Keratinocyte (primary cell): Measurements from ENCODE around the gene HAT1. TPM values are rescaled to one million over a fixed set of nuclear protein-coding genes. Genes with fewer than 3 reads are reported as not detected.

Experiments
- DNase-seq: peaks from one replicate; pipeline ENCODE4 v3.0.0-alpha.2; 2011; ENCODE audit warnings: low read depth, missing footprints, low spot score
- FAIRE-seq: peaks from 2 replicates; lab custom pipeline; 2011; peaks lifted over from hg19 to GRCh38; lab: Jason Lieb, UNC
- H2AFZ ChIP-seq: 2 replicates; pipeline ENCODE4 v1.6.0; 2012; ENCODE audit warnings: low read length, control low read depth, inconsistent platforms; ENCODE audit not compliant: control insufficient read depth
- H3K27ac ChIP-seq: 2 replicates; pipeline ENCODE4 v1.5.1; 2011; ENCODE audit warnings: low read length; ENCODE audit not compliant: control insufficient read depth, insufficient read depth
- H3K27me3 ChIP-seq: 3 replicates; pipeline ENCODE4 v1.6.0; 2011; ENCODE audit warnings: low read length; ENCODE audit not compliant: control insufficient read depth, insufficient read depth; ENCODE audit errors: extremely low read depth
- H3K36me3 ChIP-seq, 2 experiments: 2 replicates in 1 of 2; 3 replicates in 1 of 2; pipeline ENCODE4 v1.5.1; 2011; ENCODE audit warnings: low read length in 2 of 2, mild to moderate bottlenecking in 1 of 2; ENCODE audit not compliant: control insufficient read depth in 2 of 2, insufficient read depth in 2 of 2; ENCODE audit errors: extremely low read depth in 1 of 2
- H3K4me1 ChIP-seq: 3 replicates; pipeline ENCODE4 v1.5.1; 2011; ENCODE audit warnings: low read length; ENCODE audit not compliant: control insufficient read depth, insufficient read depth; ENCODE audit errors: extremely low read depth
- H3K4me2 ChIP-seq: 3 replicates; pipeline ENCODE4 v1.6.0; 2011; ENCODE audit warnings: low read depth, low read length; ENCODE audit not compliant: control insufficient read depth, insufficient read depth; ENCODE audit errors: extremely low read depth
- H3K4me3 ChIP-seq, 3 experiments: fragments of 200-600 bp in 1 of 3; sonication (generic) in 1 of 3; 2 replicates in 2 of 3; 3 replicates in 1 of 3; pipeline ENCODE4 v1.5.1; 2011 to 2016; ENCODE audit warnings: low read length in 3 of 3, mild to moderate bottlenecking in 3 of 3, control low read depth in 2 of 3, inconsistent platforms in 1 of 3, low read depth in 1 of 3, mixed read lengths in 1 of 3, mixed run types in 1 of 3, moderate library complexity in 1 of 3; ENCODE audit not compliant: control insufficient read depth in 2 of 3, insufficient read depth in 2 of 3; ENCODE audit errors: extremely low read depth in 1 of 3
- H3K79me2 ChIP-seq: 2 replicates; pipeline ENCODE4 v1.6.0; 2012; ENCODE audit warnings: low read length; ENCODE audit not compliant: control insufficient read depth, insufficient read depth
- H3K9ac ChIP-seq: 3 replicates; pipeline ENCODE4 v1.6.0; 2011; ENCODE audit warnings: low read length; ENCODE audit not compliant: control insufficient read depth, insufficient read depth; ENCODE audit errors: extremely low read depth
- H3K9me1 ChIP-seq: 3 replicates; pipeline ENCODE4 v1.6.0; 2011; ENCODE audit warnings: low read length; ENCODE audit not compliant: control insufficient read depth, insufficient read depth; ENCODE audit errors: extremely low read depth
- H3K9me3 ChIP-seq: 2 replicates; pipeline ENCODE4 v1.5.1; 2012; ENCODE audit warnings: low read depth, low read length; ENCODE audit not compliant: control insufficient read depth
- H4K20me1 ChIP-seq: 3 replicates; pipeline ENCODE4 v1.6.0; 2011; ENCODE audit warnings: low read length; ENCODE audit not compliant: control insufficient read depth, insufficient read depth; ENCODE audit errors: extremely low read depth
- CTCF ChIP-seq, 3 experiments: IDR thresholded peaks in 1 of 3; conservative IDR thresholded peaks in 1 of 3; optimal IDR thresholded peaks in 1 of 3; 2 replicates in 2 of 3; 3 replicates in 1 of 3; pipeline versions ENCODE3 to v1.5.1; 2011; ENCODE audit warnings: low read length in 3 of 3, mild to moderate bottlenecking in 3 of 3, moderate library complexity in 2 of 3, control low read depth in 1 of 3, inconsistent platforms in 1 of 3; ENCODE audit not compliant: insufficient read depth in 2 of 3; ENCODE audit errors: extremely low read depth in 1 of 3
- EZH2 ChIP-seq: IDR thresholded peaks from one replicate; pipeline ENCODE4 v1.6.1; 2012; ENCODE audit warnings: inconsistent platforms, mild to moderate bottlenecking, low read length, moderate library complexity
- dilution Hi-C: fragments of 300-500 bp; cut with MboI; formaldehyde crosslinking; loops from one replicate; pipeline ENCODE4 v1.7.0; 2020; ENCODE audit warnings: low sequenced_read_pairs; ENCODE audit not compliant: extremely low pct_ligation_motif_present
- polyA plus RNA-seq, 5 experiments: library from polyadenylated mRNA; depleted of rRNA in 3 of 5; stranded (reverse) in 3 of 5; stranded (forward) in 1 of 5; unstranded in 1 of 5; fragments of >200 nt; gene quantifications; 1 replicate in 1 of 5; 2 replicates in 3 of 5; 3 replicates in 1 of 5; pipeline versions ENCODE4 v1.2.1 to v1.2.3, GENCODE V29; 2011 to 2012; ENCODE audit warnings: missing spikeins in 2 of 5, low read depth in 1 of 5, low replicate concordance in 1 of 5

HAT1 gene
- polyA plus RNA-seq, 1 donor (not counting 4 experiments of a cell fraction or from before 2014, with no cell fraction given), result 91.2 TPM

GRCh38 chr2:171889333-171889732 is 32.9 kb upstream of the HAT1 start:
- Histone ChIP-seq H3K4me1 (peaks cover 9% of the 10 kb centered on the region), H3K9me3 (no peaks in the 10 kb centered on the region), H4K20me1 (no peaks in the 10 kb centered on the region), H3K27me3 (no peaks in the 10 kb centered on the region), H3K27ac (no peak overlapping the region), H3K36me3 (no peaks in the 10 kb centered on the region), H3K4me2 (no peak overlapping the region), H3K9me1 (no peaks in the 10 kb centered on the region), H2AFZ (no peak overlapping the region), H3K4me3 (no peak overlapping the region), H3K9ac (no peak overlapping the region), H3K79me2 (peaks cover 9% of the 10 kb centered on the region)
- TF ChIP-seq CTCF (optimal IDR thresholded peaks at IDR 0.05 in 1 of 3, IDR thresholded peaks at IDR 0.05 in 1 of 3, conservative IDR thresholded peaks at IDR 0.05 in 1 of 3; ENCODE audit: extremely low read depth in 1 of 3, insufficient read depth in 2 of 3, low read length in 3 of 3), result no peak
- TF ChIP-seq EZH2, result no peak
- DNase-seq (no peak), FAIRE-seq (no peak)
- dilution Hi-C loops, result no loop called here

GRCh38 chr2:171889808-171890207 is 32.5 kb upstream of the HAT1 start:
- no peak for TF ChIP-seq CTCF (optimal IDR thresholded peaks at IDR 0.05 in 1 of 3, IDR thresholded peaks at IDR 0.05 in 1 of 3, conservative IDR thresholded peaks at IDR 0.05 in 1 of 3; ENCODE audit: extremely low read depth in 1 of 3, insufficient read depth in 2 of 3, low read length in 3 of 3)
- TF ChIP-seq EZH2, result no peak
- Histone ChIP-seq H3K27ac (no peak overlapping the region), H3K4me2 (no peak overlapping the region), H3K79me2 (peaks cover 9% of the 10 kb centered on the region), H3K27me3 (no peaks in the 10 kb centered on the region), H3K4me1 (peaks cover 13% of the 10 kb centered on the region), H3K4me3 (no peak overlapping the region), H4K20me1 (no peaks in the 10 kb centered on the region), H3K9me3 (no peaks in the 10 kb centered on the region), H3K9me1 (no peaks in the 10 kb centered on the region), H3K9ac (no peak overlapping the region), H3K36me3 (no peaks in the 10 kb centered on the region), H2AFZ (no peak overlapping the region)
- FAIRE-seq (no peak), DNase-seq (no peak)
- dilution Hi-C loops, result no loop called here
